COLO668 (cell line): ENCODE data around the gene PHC2.
"Not testable (repeated sequence)": the region's sequence is repeated elsewhere in the genome, so short reads cannot be mapped to it uniquely, and the experiment has no call there.

Experiments
- DNase-seq: peaks from one replicate; lab custom pipeline; 2025; ENCODE audit not compliant: unreplicated experiment; lab: John Stamatoyannopoulos, UW

PHC2 gene

GRCh38 chr1:33319949-33320618, 110.8 kb downstream of the PHC2 start:
- no peak for DNase-seq

- DNase-seq, result no peak
Observed at GRCh38 chr1:33319186-33319948, 111.5 kb downstream of the PHC2 start.

- no peak for DNase-seq
Observed at GRCh38 chr1:33317946-33318345, 112.9 kb downstream of the PHC2 start.

- DNase-seq, result no peak
Observed at GRCh38 chr1:33317354-33317753, 113.5 kb downstream of the PHC2 start.

- DNase-seq, result no peak
Observed at GRCh38 chr1:33316601-33317000, 114.3 kb downstream of the PHC2 start.

- DNase-seq, result no peak
Observed at GRCh38 chr1:33314416-33314815, 116.5 kb downstream of the PHC2 start.

- no peak for DNase-seq
Observed at GRCh38 chr1:33312413-33312749, 118.5 kb downstream of the PHC2 start.

- no peak for DNase-seq
Observed at GRCh38 chr1:33311706-33312412, 119.0 kb downstream of the PHC2 start.

GRCh38 chr1:33310702-33311101, 120.2 kb downstream of the PHC2 start:
- no peak for DNase-seq

- not testable (repeated sequence) for DNase-seq
Observed at GRCh38 chr1:33309351-33309750, 121.5 kb downstream of the PHC2 start.

- DNase-seq, result no peak
Observed at GRCh38 chr1:33307494-33307864, 123.4 kb downstream of the PHC2 start.

GRCh38 chr1:33306653-33307493, 124.0 kb downstream of the PHC2 start:
- no peak for DNase-seq

- DNase-seq, result no peak
Observed at GRCh38 chr1:33305816-33306652, 124.9 kb downstream of the PHC2 start.

GRCh38 chr1:33305016-33305415, 125.9 kb downstream of the PHC2 start:
- DNase-seq, result no peak

GRCh38 chr1:33302325-33302724, 128.6 kb downstream of the PHC2 start:
- DNase-seq, result no peak

- DNase-seq, result no peak
Observed at GRCh38 chr1:33301273-33301984, 129.5 kb downstream of the PHC2 start.

GRCh38 chr1:33300673-33301072, 130.2 kb downstream of the PHC2 start:
- DNase-seq, result no peak

GRCh38 chr1:33299461-33300155, 131.3 kb downstream of the PHC2 start:
- DNase-seq, result no peak

GRCh38 chr1:33298623-33299277, 132.1 kb downstream of the PHC2 start:
- DNase-seq, result peak; percentile 84
